H1 (cell line): ENCODE data around the gene GPR160. TPM values are rescaled to one million over a fixed set of nuclear protein-coding genes. Genes with fewer than 3 reads are reported as not detected.
A peak's percentile ranks its signal among the peaks of the same experiment; 100 is the strongest.

Source experiments
- CTCF ChIA-PET: fragments of 300-600 bp; sonication (Branson Sonifier 250); formaldehyde crosslinking; loops from one replicate; lab custom pipeline; 2021; ENCODE audit not compliant: partially characterized antibody; lab: Charles Lee
- POLR2A ChIA-PET: fragments of 300-600 bp; sonication (Branson Sonifier 250); formaldehyde crosslinking; loops from one replicate; lab custom pipeline; 2021; ENCODE audit warnings: inconsistent platforms; ENCODE audit not compliant: partially characterized antibody; lab: Charles Lee
- DNase-seq, 2 experiments: peaks; one replicate each; pipeline versions ENCODE4 v3.0.0 to v3.0.0-alpha.2; 2010 to 2022; ENCODE audit warnings: low spot score in 2 of 2, low read depth in 1 of 2, mixed read lengths in 1 of 2
- FAIRE-seq: peaks from 2 replicates; lab custom pipeline; 2011; peaks lifted over from hg19 to GRCh38; lab: Jason Lieb, UNC
- H2AFZ ChIP-seq: 2 replicates; pipeline ENCODE4 v1.8.1; 2012; ENCODE audit warnings: low read length, inconsistent platforms
- H2AK5ac ChIP-seq: 2 replicates; pipeline ENCODE4 v1.6.1; 2013; ENCODE audit warnings: low read depth, low read length
- H2BK120ac ChIP-seq: replicated peaks from 2 replicates; pipeline ENCODE3; 2013; ENCODE audit warnings: low read depth, low read length, inconsistent platforms
- H2BK12ac ChIP-seq: 2 replicates; pipeline ENCODE4 v1.6.1; 2013; ENCODE audit warnings: low read depth, low read length
- H2BK15ac ChIP-seq: 2 replicates; pipeline ENCODE4 v1.6.1; 2013; ENCODE audit warnings: low read length
- H2BK20ac ChIP-seq: 2 replicates; pipeline ENCODE4 v1.6.1; 2013; ENCODE audit warnings: low read length
- H2BK5ac ChIP-seq: 2 replicates; pipeline ENCODE4 v1.6.1; 2013; ENCODE audit warnings: low read depth, low read length
- H3K14ac ChIP-seq: 2 replicates; pipeline ENCODE4 v1.6.1; 2013; ENCODE audit warnings: inconsistent platforms; ENCODE audit not compliant: insufficient read length
- H3K18ac ChIP-seq: 2 replicates; pipeline ENCODE4 v1.6.1; 2013; ENCODE audit warnings: low read length; ENCODE audit errors: extremely low read depth
- H3K23ac ChIP-seq: 2 replicates; pipeline ENCODE4 v1.6.1; 2013; ENCODE audit warnings: inconsistent platforms; ENCODE audit not compliant: insufficient read length
- H3K23me2 ChIP-seq: 2 replicates; pipeline ENCODE4 v1.6.1; 2013; ENCODE audit warnings: low read depth, low read length
- H3K27ac ChIP-seq: 2 replicates; pipeline ENCODE4 v1.6.1; 2011; ENCODE audit warnings: low read depth, low read length, inconsistent platforms
- H3K27me3 ChIP-seq, 4 experiments: replicated peaks in 1 of 4; 1 replicate in 1 of 4; 2 replicates in 3 of 4; pipeline versions ENCODE4 v1.6.1 to v1.8.1; 2011 to 2013; ENCODE audit warnings: low read length in 3 of 4, mild to moderate bottlenecking in 3 of 4, inconsistent platforms in 2 of 4, mixed read lengths in 2 of 4, moderate library complexity in 1 of 4; ENCODE audit not compliant: control insufficient read depth in 3 of 4, insufficient read depth in 3 of 4; ENCODE audit errors: extremely low read depth in 1 of 4
- H3K36me3 ChIP-seq, 4 experiments: 2 replicates each; pipeline versions ENCODE4 v1.6.1 to v1.8.1; 2011 to 2013; ENCODE audit warnings: mild to moderate bottlenecking in 4 of 4, low read length in 3 of 4, moderate library complexity in 2 of 4, control low read depth in 1 of 4, inconsistent platforms in 1 of 4; ENCODE audit not compliant: insufficient read depth in 4 of 4, control insufficient read depth in 2 of 4
- H3K4ac ChIP-seq: replicated peaks from 2 replicates; pipeline ENCODE3; 2013; ENCODE audit warnings: low read length, low read depth, mixed read lengths, inconsistent platforms; ENCODE audit not compliant: insufficient read length
- H3K4me1 ChIP-seq, 4 experiments: replicated peaks in 1 of 4; 1 replicate in 1 of 4; 2 replicates in 3 of 4; pipeline versions ENCODE4 v1.6.1 to v1.8.1; 2011 to 2013; ENCODE audit warnings: low read length in 3 of 4, inconsistent platforms in 2 of 4, mixed read lengths in 1 of 4; ENCODE audit not compliant: insufficient read depth in 4 of 4, control insufficient read depth in 3 of 4
- H3K4me2 ChIP-seq, 2 experiments: 2 replicates each; pipeline versions ENCODE4 v1.6.1 to v1.8.1; 2011 to 2013; ENCODE audit warnings: low read depth in 2 of 2, low read length in 2 of 2, control low read depth in 1 of 2, inconsistent platforms in 1 of 2, mild to moderate bottlenecking in 1 of 2; ENCODE audit not compliant: insufficient read depth in 1 of 2
- H3K4me3 ChIP-seq, 4 experiments: fragments of 200-600, 300-600 bp in 1 of 4; sonication (generic), shearing (Covaris generic), sonication (Bioruptor Twin) in 1 of 4; 2 replicates each; pipeline versions ENCODE4 v1.5.1 to v1.8.1; 2011 to 2016; ENCODE audit warnings: low read length in 4 of 4, low read depth in 3 of 4, control low read depth in 2 of 4, inconsistent platforms in 2 of 4, mild to moderate bottlenecking in 2 of 4, mixed read lengths in 1 of 4, moderate library complexity in 1 of 4; ENCODE audit not compliant: insufficient read depth in 2 of 4; ENCODE audit errors: extremely low read depth in 1 of 4
- H3K56ac ChIP-seq: replicated peaks from 2 replicates; pipeline ENCODE3; 2013; ENCODE audit warnings: low read depth, mild to moderate bottlenecking, mixed read lengths, low read length, inconsistent platforms; ENCODE audit not compliant: insufficient read length
- H3K79me1 ChIP-seq: 2 replicates; pipeline ENCODE4 v1.6.1; 2013; ENCODE audit warnings: low read depth, low read length, control low read depth
- H3K79me2 ChIP-seq, 2 experiments: 2 replicates each; pipeline versions ENCODE4 v1.6.1 to v1.8.1; 2012 to 2013; ENCODE audit warnings: low read length in 2 of 2, mild to moderate bottlenecking in 2 of 2, inconsistent platforms in 1 of 2; ENCODE audit not compliant: insufficient read depth in 2 of 2, control insufficient read depth in 1 of 2
- H3K9ac ChIP-seq, 4 experiments: replicated peaks in 1 of 4; 1 replicate in 1 of 4; 2 replicates in 3 of 4; pipeline versions ENCODE4 v1.6.1 to v1.8.1; 2011 to 2013; ENCODE audit warnings: low read depth in 3 of 4, low read length in 3 of 4, control low read depth in 2 of 4, mild to moderate bottlenecking in 2 of 4, moderate library complexity in 2 of 4, inconsistent platforms in 1 of 4; ENCODE audit errors: extremely low read depth in 1 of 4
- H3K9me3 ChIP-seq, 2 experiments: 2 replicates each; pipeline versions ENCODE4 v1.6.1 to v1.8.1; 2012 to 2013; ENCODE audit warnings: mild to moderate bottlenecking in 2 of 2, moderate library complexity in 2 of 2, control low read depth in 1 of 2, inconsistent platforms in 1 of 2, low read depth in 1 of 2, low read length in 1 of 2, mixed read lengths in 1 of 2; ENCODE audit not compliant: insufficient read depth in 2 of 2
- H4K20me1 ChIP-seq, 2 experiments: replicated peaks in 1 of 2; 2 replicates each; pipeline versions ENCODE3 to v1.8.1; 2011 to 2013; ENCODE audit warnings: inconsistent platforms in 2 of 2, low read length in 2 of 2, mild to moderate bottlenecking in 1 of 2; ENCODE audit not compliant: insufficient read depth in 2 of 2, control insufficient read depth in 1 of 2
- H4K5ac ChIP-seq: 2 replicates; pipeline ENCODE4 v1.6.1; 2013; ENCODE audit warnings: low read length, low read depth, mixed read lengths, inconsistent platforms; ENCODE audit not compliant: insufficient read length
- H4K8ac ChIP-seq: 2 replicates; pipeline ENCODE4 v1.8.0; 2013; ENCODE audit warnings: mild to moderate bottlenecking, moderate library complexity, low read length, inconsistent platforms; ENCODE audit not compliant: insufficient read depth; ENCODE audit errors: extremely low read depth
- H4K91ac ChIP-seq: replicated peaks from 2 replicates; pipeline ENCODE3; 2013; ENCODE audit warnings: low read length, mixed read lengths, inconsistent platforms; ENCODE audit not compliant: insufficient read length
- JUN ChIP-seq: IDR thresholded peaks from 2 replicates; pipeline ENCODE4 v1.6.1; 2011; ENCODE audit warnings: low read depth, mild to moderate bottlenecking, improper control_type of control experiment, low read length
- MAFK ChIP-seq: IDR thresholded peaks from 2 replicates; pipeline ENCODE4 v1.6.1; 2012; ENCODE audit warnings: low read depth, mild to moderate bottlenecking, improper control_type of control experiment, low read length
- SIN3A ChIP-seq, 2 experiments: IDR thresholded peaks in 1 of 2; conservative IDR thresholded peaks in 1 of 2; 2 replicates each; pipeline ENCODE4 v1.6.1; 2011 to 2012; ENCODE audit warnings: low read length in 2 of 2, improper control_type of control experiment in 1 of 2, low read depth in 1 of 2, mild to moderate bottlenecking in 1 of 2
- WGBS, 2 experiments: shearing (Covaris generic) in 1 of 2; methylation state at CpG; one replicate each; pipeline versions ENCODE4 v1.1.6 to v1.1.7; 2013 to 2015; ENCODE audit warnings: low lambda C conversion rate in 2 of 2, mixed read lengths in 2 of 2, inconsistent platforms in 1 of 2, low coverage in 1 of 2, missing lambda C conversion rate in 1 of 2; ENCODE audit not compliant: insufficient replicate concordance in 2 of 2, insufficient coverage in 1 of 2, insufficient read length in 1 of 2; ENCODE audit errors: extremely low coverage in 1 of 2, missing lambda C conversion rate in 1 of 2; 5-methylcytosine and 5-hydroxymethylcytosine counted together
- long read RNA-seq, 2 experiments: library from RNA in 1 of 2; library from capped mRNA in 1 of 2; stranded (forward); transcript quantifications; one replicate each; pipeline ENCODE4 v2.0.0, GENCODE V29; 2021; ENCODE audit warnings: inconsistent platforms in 1 of 2
- polyA minus RNA-seq, 3 experiments: library from RNA; depleted of rRNA, polyadenylated mRNA; stranded (reverse); fragments of >200 nt; gene quantifications; 1 replicate in 2 of 3; 2 replicates in 1 of 3; pipeline ENCODE4 v1.2.3, GENCODE V29; 2011
- polyA plus RNA-seq, 7 experiments: library from polyadenylated mRNA; depleted of rRNA in 3 of 7; stranded (reverse) in 5 of 7; unstranded in 2 of 7; fragments of >200 nt in 5 of 7; fragments of 200-250 nt in 2 of 7; gene quantifications; 1 replicate in 5 of 7; 2 replicates in 1 of 7; 4 replicates in 1 of 7; pipeline versions ENCODE4 v1.2.1 to v1.2.3, GENCODE V29; 2011 to 2013; ENCODE audit warnings: missing spikeins in 2 of 7, mixed read lengths in 2 of 7
- total RNA-seq: library from RNA; stranded (reverse); fragmentation: NEBNext Ultra II Directional; extraction: Animal tissue kit (Norgen Biotek cat#: 25700); gene quantifications from 2 replicates; pipeline ENCODE4 v1.2.1, GENCODE V29; 2021
- TF ChIP-seq, protein P1 (sequence below): IDR thresholded peaks from 2 replicates; pipeline ENCODE4 v1.6.1; 2011; ENCODE audit warnings: low read depth, mild to moderate bottlenecking, low read length; ENCODE audit not compliant: insufficient read depth

Gene GPR160, protein sequence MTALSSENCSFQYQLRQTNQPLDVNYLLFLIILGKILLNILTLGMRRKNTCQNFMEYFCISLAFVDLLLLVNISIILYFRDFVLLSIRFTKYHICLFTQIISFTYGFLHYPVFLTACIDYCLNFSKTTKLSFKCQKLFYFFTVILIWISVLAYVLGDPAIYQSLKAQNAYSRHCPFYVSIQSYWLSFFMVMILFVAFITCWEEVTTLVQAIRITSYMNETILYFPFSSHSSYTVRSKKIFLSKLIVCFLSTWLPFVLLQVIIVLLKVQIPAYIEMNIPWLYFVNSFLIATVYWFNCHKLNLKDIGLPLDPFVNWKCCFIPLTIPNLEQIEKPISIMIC
- total RNA-seq: 16.6 and 16.7 TPM in 2 replicates
- 8.2 and 14.3 TPM in 2 replicates for polyA plus RNA-seq (2011; rRNA removed)
- 15.1 TPM for polyA plus RNA-seq (2011; cell fraction: cytosol; rRNA removed)
- 6.2 TPM for polyA plus RNA-seq (2011; cell fraction: nucleus; rRNA removed)
- 6.7 to 9.8 TPM (median 8.9 TPM) in 4 replicates for polyA plus RNA-seq (2012, experiment 1 of 2)
- 5.7 TPM for polyA plus RNA-seq (2012, experiment 2 of 2)
- 31.7 TPM for polyA plus RNA-seq (2013, experiment 1 of 2)
- polyA plus RNA-seq (2013, experiment 2 of 2): 30.9 TPM
- 7.4 and 10.8 TPM in 2 replicates for polyA minus RNA-seq (2011; rRNA and poly(A)+ RNA removed)
- polyA minus RNA-seq (2011; cell fraction: cytosol; rRNA and poly(A)+ RNA removed): 9.7 TPM
- 14.4 TPM for polyA minus RNA-seq (2011; cell fraction: nucleus; rRNA and poly(A)+ RNA removed)
- long read RNA-seq, experiment 1, transcript GPR160-201 (4 exons, 2,039 nt): major isoform, 16 of 37 reads
- long read RNA-seq, experiment 1, partial matches to known transcripts: 19 of 37 reads
- long read RNA-seq, experiment 1, other reads (novel, unspliced or antisense): 2 of 37 reads
- long read RNA-seq, experiment 2, transcript GPR160-201 (4 exons, 2,039 nt): major isoform, 23 of 27 reads
- long read RNA-seq, experiment 2, partial matches to known transcripts: 1 of 27 reads
- long read RNA-seq, experiment 2, other reads (novel, unspliced or antisense): 3 of 27 reads

DNA sequence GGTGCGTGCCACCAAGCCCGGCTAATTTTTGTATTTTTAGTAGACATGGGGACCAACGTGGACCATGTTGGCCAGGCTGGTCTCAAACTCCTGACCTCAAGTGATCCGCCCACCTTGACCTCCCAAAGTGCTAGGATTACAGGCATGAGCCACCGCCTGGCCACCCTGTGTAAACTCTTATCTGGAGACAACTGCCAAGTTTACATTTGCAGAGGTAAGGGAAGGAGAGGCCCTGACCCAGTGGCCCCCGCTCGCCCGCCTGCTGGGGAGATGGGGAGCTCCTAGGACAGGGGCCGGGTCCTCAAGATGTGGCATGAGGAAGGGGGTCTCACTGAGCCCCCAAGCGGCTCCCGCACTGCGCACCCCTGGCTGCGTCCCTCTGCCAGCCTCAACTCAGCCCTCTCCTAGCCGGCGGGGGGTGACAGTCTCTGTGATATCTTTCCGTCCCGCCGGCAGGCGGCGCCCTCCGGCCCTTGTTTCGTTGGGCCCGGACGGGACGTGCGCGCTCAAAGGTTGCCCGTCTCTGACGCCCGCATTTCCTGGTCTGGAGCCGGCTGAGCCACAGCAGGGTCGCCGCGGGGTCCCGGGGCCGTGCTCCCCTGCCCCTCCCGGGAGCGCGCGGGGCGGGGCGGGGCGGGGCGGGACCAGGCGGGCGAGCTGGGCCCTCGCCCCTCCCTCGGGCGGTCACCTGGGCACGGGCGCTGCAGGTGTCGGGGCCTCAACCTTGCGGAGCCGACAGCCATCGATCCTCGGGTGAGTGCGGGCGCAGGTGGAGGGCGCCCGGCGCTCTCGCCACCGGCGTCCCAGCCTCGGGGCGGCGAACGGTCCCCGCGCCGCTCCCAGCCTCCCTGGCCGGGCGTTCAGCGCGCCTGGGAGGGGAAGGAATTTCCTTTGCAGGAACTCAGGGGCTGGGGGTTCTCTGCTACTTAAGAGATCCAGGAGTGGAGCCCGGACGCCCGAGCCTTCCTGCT is at the start of gene GPR160:
TSS of gene GPR160 (plus strand) at position 533 of the 971 bp plus-strand sequence. CDS start 45,978 bp downstream, outside the sequence.
- H3K4me1 ChIP-seq: peaks cover 0 to 7% (median 5%) of the 10 kb centered on the region in 4 experiments; a peak in 4 of 7 replicates
- no peaks in the 10 kb centered on the region for H3K9me3 ChIP-seq
- FAIRE-seq: no peak
- no peak within 1 kb of the TSS for H2BK12ac ChIP-seq
- peaks cover 7% of the 10 kb centered on the region; the same call in 1 of the 2 replicates for H3K23me2 ChIP-seq
- DNase-seq: peak; percentile 54 to 97
- no peak within 1 kb of the TSS for H3K14ac ChIP-seq
- peak within 1 kb of the TSS; percentile 54 to 81 (median 76) for H3K4me3 ChIP-seq
- no peak within 1 kb of the TSS for H2BK120ac ChIP-seq
- H3K4ac ChIP-seq: no peak within 1 kb of the TSS
- POLR2A ChIA-PET: interaction anchor here (0.6 kb wide), 1 partner anchor 51 kb away, joined by 3 read pairs; no protein-coding TSS in a partner anchor
- no peak within 1 kb of the TSS for H2BK5ac ChIP-seq
- H3K27me3 ChIP-seq: no peaks in the 10 kb centered on the region
- H2AK5ac ChIP-seq: no peak within 1 kb of the TSS
- peak within 1 kb of the TSS in 3 of 4 experiments; percentile 6 to 20 (median 10); a peak in 3 of 7 replicates for H3K9ac ChIP-seq
- CTCF ChIA-PET: interaction anchor here (0.8 to 3.0 kb wide), 4 partner anchors 17 to 216 kb away, joined by 3 to 17 read pairs (median 4); no protein-coding TSS in a partner anchor
- no peak within 1 kb of the TSS for H3K23ac ChIP-seq
- H3K18ac ChIP-seq: peak within 1 kb of the TSS; percentile 56; the same call in 1 of the 2 replicates
- H2AFZ ChIP-seq: peak within 1 kb of the TSS; percentile 83; the same call in 1 of the 2 replicates
- H2BK20ac ChIP-seq: no peak within 1 kb of the TSS
- no peaks in the 10 kb centered on the region for H3K36me3 ChIP-seq
- peak within 1 kb of the TSS; percentile 53; the same call in 1 of the 2 replicates for H4K8ac ChIP-seq
- H4K5ac ChIP-seq: no peak within 1 kb of the TSS
- peak within 1 kb of the TSS; percentile 39 for H3K56ac ChIP-seq
- H3K4me2 ChIP-seq: peak within 1 kb of the TSS; percentile 69 to 79
- no peaks in the 10 kb centered on the region for H3K79me2 ChIP-seq
- H4K20me1 ChIP-seq: no peaks in the 10 kb centered on the region
- H2BK15ac ChIP-seq: no peak within 1 kb of the TSS
- H3K79me1 ChIP-seq: no peaks in the 10 kb centered on the region
- H4K91ac ChIP-seq: peak within 1 kb of the TSS; percentile 29
- no peak within 1 kb of the TSS for H3K27ac ChIP-seq
- 8% methylated on average over 62 of the region's 78 CpGs; no CpG with 5 or more reads in 1 of the 2 experiments for WGBS, 2 experiments
- TF ChIP-seq JUN: no peak
- no peak for TF ChIP-seq MAFK
- TF ChIP-seq, protein P1, sequence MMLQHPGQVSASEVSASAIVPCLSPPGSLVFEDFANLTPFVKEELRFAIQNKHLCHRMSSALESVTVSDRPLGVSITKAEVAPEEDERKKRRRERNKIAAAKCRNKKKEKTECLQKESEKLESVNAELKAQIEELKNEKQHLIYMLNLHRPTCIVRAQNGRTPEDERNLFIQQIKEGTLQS: 0 out of 2 replicates have a peak, but pooled peaks have one; percentile 12
- no peak; a peak in 1 of 4 replicates for TF ChIP-seq SIN3A (conservative IDR thresholded peaks at IDR 0.05 in 1 of 2, IDR thresholded peaks at IDR 0.05 in 1 of 2; ENCODE audit: low read depth in 1 of 2, low read length in 2 of 2)
